HG03460 (cell line): ENCODE results near the gene GPR132.
"Not testable (repeated sequence)": the region's sequence is repeated elsewhere in the genome, so short reads cannot be mapped to it uniquely, and the experiment has no call there.

Experiments
- ATAC-seq: cut with Tn5 transposase; IDR thresholded peaks from one replicate; pipeline ENCODE4 v1.9.1; 2021; ENCODE audit not compliant: unreplicated experiment

GPR132 gene

GRCh38 chr14:105065280-105066228 lies at the start of gene GPR132:
TSS of gene GPR132 (minus strand) at chr14:105065430. CDS start at chr14:105055420, 10,010 bp downstream.
- peak; percentile 44 for ATAC-seq

- ATAC-seq, result not testable (repeated sequence)
These were observed 44.0 kb upstream of the GPR132 start for GRCh38 chr14:105109243-105109642.

- no peak for ATAC-seq
These were observed 43.3 kb upstream of the GPR132 start for GRCh38 chr14:105108516-105108864.

GRCh38 chr14:105107781-105108515 lies 42.7 kb upstream of the GPR132 start:
- no peak for ATAC-seq

GRCh38 chr14:105107351-105107750 lies 42.1 kb upstream of the GPR132 start:
- no peak for ATAC-seq

- no peak for ATAC-seq
These were observed 39.9 kb upstream of the GPR132 start for GRCh38 chr14:105105158-105105557.

- no peak for ATAC-seq
These were observed 37.7 kb upstream of the GPR132 start for GRCh38 chr14:105102893-105103292.

- no peak for ATAC-seq
These were observed 37.2 kb upstream of the GPR132 start for GRCh38 chr14:105102361-105102870.

- no peak for ATAC-seq
These were observed 35.7 kb upstream of the GPR132 start for GRCh38 chr14:105100910-105101309.

GRCh38 chr14:105099778-105100177 lies 34.5 kb upstream of the GPR132 start:
- no peak for ATAC-seq

- no peak for ATAC-seq
These were observed 33.1 kb upstream of the GPR132 start for GRCh38 chr14:105098316-105098715.

- no peak for ATAC-seq
These were observed 32.5 kb upstream of the GPR132 start for GRCh38 chr14:105097794-105098127.

- no peak for ATAC-seq
These were observed 31.1 kb upstream of the GPR132 start for GRCh38 chr14:105096206-105096875.

GRCh38 chr14:105095236-105095805 lies 30.1 kb upstream of the GPR132 start:
- no peak for ATAC-seq

- ATAC-seq, result no peak
These were observed 29.1 kb upstream of the GPR132 start for GRCh38 chr14:105094193-105094907.

- ATAC-seq, result peak; percentile 70
These were observed 28.4 kb upstream of the GPR132 start for GRCh38 chr14:105093431-105094192.

- peak; percentile 37 for ATAC-seq
These were observed 27.8 kb upstream of the GPR132 start for GRCh38 chr14:105093038-105093430.

- no peak for ATAC-seq
These were observed 27.2 kb upstream of the GPR132 start for GRCh38 chr14:105092171-105093037.
